ENCODE data around the gene AKT3. TPM values are rescaled to one million over a fixed set of nuclear protein-coding genes. Genes with fewer than 3 reads are reported as not detected.

AKT3 gene
- total RNA-seq, 1 donor from 2014 or later = 20.9 TPM

GRCh38 chr1:243739335-243740003 is 110.6 kb downstream of the AKT3 start:
- intact Hi-C loops (cut with micrococcal nuclease) = no loop called here
- ATAC-seq (peak; percentile 69), DNase-seq (no peak)

GRCh38 chr1:243738020-243738419 is 112.0 kb downstream of the AKT3 start:
- DNase-seq (no peak), ATAC-seq (no peak)
- intact Hi-C loops (cut with micrococcal nuclease) = no loop called here

GRCh38 chr1:243735457-243735856 is 114.6 kb downstream of the AKT3 start:
- intact Hi-C loops (cut with micrococcal nuclease) = no loop called here
- ATAC-seq (no peak), DNase-seq (no peak)

GRCh38 chr1:243734308-243734695 is 115.7 kb downstream of the AKT3 start:
- DNase-seq (no peak), ATAC-seq (no peak)
- intact Hi-C loops (cut with micrococcal nuclease) = no loop called here

GRCh38 chr1:243733670-243734307 is 116.3 kb downstream of the AKT3 start:
- intact Hi-C loops (cut with micrococcal nuclease) = no loop called here
- DNase-seq = no peak
- ATAC-seq = no peak

- intact Hi-C loops (cut with micrococcal nuclease) = no loop called here
- no peak for ATAC-seq
- no peak for DNase-seq
These were observed 117.4 kb downstream of the AKT3 start for GRCh38 chr1:243732637-243733036.

GRCh38 chr1:243731974-243732625 is 117.9 kb downstream of the AKT3 start:
- ATAC-seq (no peak), DNase-seq (no peak)
- intact Hi-C loops (cut with micrococcal nuclease) = no loop called here

- peak; percentile 79 for ATAC-seq
- intact Hi-C loops (cut with micrococcal nuclease) = no loop called here
- DNase-seq = no peak
These were observed 118.6 kb downstream of the AKT3 start for GRCh38 chr1:243731301-243731891.

- ATAC-seq (peak; percentile 30), DNase-seq (peak; percentile 41)
- intact Hi-C loops (cut with micrococcal nuclease) = no loop called here
These were observed 119.4 kb downstream of the AKT3 start for GRCh38 chr1:243730487-243731150.

GRCh38 chr1:243729956-243730355 is 120.1 kb downstream of the AKT3 start:
- ATAC-seq (no peak), DNase-seq (no peak)
- intact Hi-C loops (cut with micrococcal nuclease) = no loop called here

- ATAC-seq (no peak), DNase-seq (no peak)
- intact Hi-C loops (cut with micrococcal nuclease) = no loop called here
These were observed 122.4 kb downstream of the AKT3 start for GRCh38 chr1:243727503-243728203.

GRCh38 chr1:243726806-243727502 is 123.1 kb downstream of the AKT3 start:
- intact Hi-C loops (cut with micrococcal nuclease) = no loop called here
- DNase-seq = no peak
- no peak for ATAC-seq

GRCh38 chr1:243725846-243726245 is 124.2 kb downstream of the AKT3 start:
- DNase-seq (no peak), ATAC-seq (no peak)
- intact Hi-C loops (cut with micrococcal nuclease) = no loop called here

- no peak for ATAC-seq
- intact Hi-C loops (cut with micrococcal nuclease) = no loop called here
- no peak for DNase-seq
These were observed 125.0 kb downstream of the AKT3 start for GRCh38 chr1:243725075-243725474.

- DNase-seq (no peak), ATAC-seq (peak; percentile 27)
- intact Hi-C loops (cut with micrococcal nuclease) = no loop called here
These were observed 126.5 kb downstream of the AKT3 start for GRCh38 chr1:243723458-243724043.

- no peak for DNase-seq
- no peak for ATAC-seq
- intact Hi-C loops (cut with micrococcal nuclease) = no loop called here
These were observed 127.0 kb downstream of the AKT3 start for GRCh38 chr1:243723050-243723449.

GRCh38 chr1:243719476-243719875 is 130.6 kb downstream of the AKT3 start:
- intact Hi-C loops (cut with micrococcal nuclease) = no loop called here
- DNase-seq (no peak), ATAC-seq (no peak)

- ATAC-seq (no peak), DNase-seq (no peak)
- intact Hi-C loops (cut with micrococcal nuclease) = no loop called here
These were observed 131.2 kb downstream of the AKT3 start for GRCh38 chr1:243718893-243719292.

Measured in left ventricle myocardium superior (tissue), 1 donor.